Measurements from ENCODE around the gene PYGM.

- TF ChIP-seq EZH2 (IDR thresholded peaks at IDR 0.05; ENCODE audit: borderline replicate concordance, low read depth, low read length, severe bottlenecking) (no peak), CTCF (IDR thresholded peaks at IDR 0.05; ENCODE audit: extremely low read depth in 1 of 2, insufficient read depth in 1 of 2, low read depth in 1 of 2, low read length in 2 of 2) (no peak), POLR2A (IDR thresholded peaks at IDR 0.05; ENCODE audit: low read depth, low read length) (no peak), POLR2AphosphoS5 (IDR thresholded peaks at IDR 0.05; ENCODE audit: insufficient read depth, low read depth, low read length) (no peak), MAX (IDR thresholded peaks at IDR 0.05; ENCODE audit: insufficient read depth, insufficient read length) (no peak)
Observed at GRCh38 chr11:64774144-64774543, 14.4 kb upstream of the PYGM start.

Measured in endothelial cell of umbilical vein (primary cell).